GM06990 (cell line): Measurements from ENCODE around the gene BCLAF1.
"Not testable (repeated sequence)": the region's sequence is repeated elsewhere in the genome, so short reads cannot be mapped to it uniquely, and the experiment has no call there.

Experiments used
- DNase-seq: peaks from one replicate; pipeline ENCODE4 v3.0.0-alpha.2; 2011; ENCODE audit not compliant: insufficient read length; ENCODE audit errors: extremely low read depth
- H3K27me3 ChIP-seq: replicated peaks from 2 replicates; pipeline ENCODE4 v1.6.0; 2011; ENCODE audit warnings: low read length; ENCODE audit not compliant: control insufficient read depth, insufficient read depth
- H3K36me3 ChIP-seq: 2 replicates; pipeline ENCODE4 v1.5.1; 2011; ENCODE audit warnings: low read length; ENCODE audit not compliant: control insufficient read depth, insufficient read depth
- H3K4me3 ChIP-seq: replicated peaks from 2 replicates; pipeline ENCODE4 v1.5.1; 2011; ENCODE audit warnings: low read depth, mild to moderate bottlenecking, control low read depth, low read length
- TF ChIP-seq, protein P1 (sequence below): IDR thresholded peaks from 2 replicates; pipeline ENCODE4 v1.5.1; 2011; ENCODE audit warnings: low read length, control low read depth, mild to moderate bottlenecking, inconsistent platforms; ENCODE audit not compliant: insufficient read depth, poor library complexity, severe bottlenecking

Gene BCLAF1

DNA sequence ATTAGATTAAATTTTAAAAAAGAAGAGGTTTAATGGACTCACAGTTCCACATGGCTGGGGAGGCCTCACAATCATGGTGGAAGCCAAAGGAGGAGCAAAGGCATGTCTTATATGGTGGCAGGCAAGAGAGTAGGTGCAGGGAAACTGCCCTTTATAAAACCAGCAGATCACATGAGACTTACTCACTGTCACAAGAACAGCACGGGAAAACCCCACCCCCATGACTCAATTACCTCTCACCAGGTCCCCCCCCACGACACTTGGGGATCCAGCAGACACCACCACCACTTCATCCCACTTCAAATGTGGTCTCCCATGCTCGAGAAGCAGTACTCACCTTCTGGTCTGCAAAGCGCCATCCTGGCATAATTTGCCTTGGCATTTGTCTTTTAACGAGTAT lies 64.2 kb downstream of the BCLAF1 start:
- no peak overlapping the region for H3K4me3 ChIP-seq

DNA sequence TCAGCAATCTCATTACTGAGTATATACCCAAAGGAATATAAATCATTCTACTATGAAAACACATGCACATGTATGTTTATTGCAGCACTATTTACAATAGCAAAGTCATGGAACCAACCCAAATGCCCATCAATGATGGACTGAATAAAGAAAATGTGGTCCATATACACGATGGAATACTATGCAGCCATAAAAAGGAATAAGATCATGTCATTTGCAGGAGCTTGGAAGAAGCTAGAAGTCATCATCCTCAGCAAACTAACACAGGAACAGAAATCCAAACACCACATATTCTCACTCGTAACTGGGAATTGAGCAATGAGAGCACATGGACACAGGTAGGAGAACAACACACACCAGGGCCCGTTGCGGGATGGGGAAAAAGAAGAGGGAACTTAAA lies 64.7 kb downstream of the BCLAF1 start:
- H3K36me3 ChIP-seq, DNase-seq, H3K4me3 ChIP-seq, H3K27me3 ChIP-seq: not testable (repeated sequence)

More for the DNA sequence above, 64.2 kb downstream of the BCLAF1 start:
- TF ChIP-seq, protein P1, sequence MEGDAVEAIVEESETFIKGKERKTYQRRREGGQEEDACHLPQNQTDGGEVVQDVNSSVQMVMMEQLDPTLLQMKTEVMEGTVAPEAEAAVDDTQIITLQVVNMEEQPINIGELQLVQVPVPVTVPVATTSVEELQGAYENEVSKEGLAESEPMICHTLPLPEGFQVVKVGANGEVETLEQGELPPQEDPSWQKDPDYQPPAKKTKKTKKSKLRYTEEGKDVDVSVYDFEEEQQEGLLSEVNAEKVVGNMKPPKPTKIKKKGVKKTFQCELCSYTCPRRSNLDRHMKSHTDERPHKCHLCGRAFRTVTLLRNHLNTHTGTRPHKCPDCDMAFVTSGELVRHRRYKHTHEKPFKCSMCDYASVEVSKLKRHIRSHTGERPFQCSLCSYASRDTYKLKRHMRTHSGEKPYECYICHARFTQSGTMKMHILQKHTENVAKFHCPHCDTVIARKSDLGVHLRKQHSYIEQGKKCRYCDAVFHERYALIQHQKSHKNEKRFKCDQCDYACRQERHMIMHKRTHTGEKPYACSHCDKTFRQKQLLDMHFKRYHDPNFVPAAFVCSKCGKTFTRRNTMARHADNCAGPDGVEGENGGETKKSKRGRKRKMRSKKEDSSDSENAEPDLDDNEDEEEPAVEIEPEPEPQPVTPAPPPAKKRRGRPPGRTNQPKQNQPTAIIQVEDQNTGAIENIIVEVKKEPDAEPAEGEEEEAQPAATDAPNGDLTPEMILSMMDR, result no peak
- no peak for DNase-seq
- H3K36me3 ChIP-seq, result no peaks in the 10 kb centered on the region; the same call in 1 of the 2 replicates
- no peaks in the 10 kb centered on the region for H3K27me3 ChIP-seq

DNA sequence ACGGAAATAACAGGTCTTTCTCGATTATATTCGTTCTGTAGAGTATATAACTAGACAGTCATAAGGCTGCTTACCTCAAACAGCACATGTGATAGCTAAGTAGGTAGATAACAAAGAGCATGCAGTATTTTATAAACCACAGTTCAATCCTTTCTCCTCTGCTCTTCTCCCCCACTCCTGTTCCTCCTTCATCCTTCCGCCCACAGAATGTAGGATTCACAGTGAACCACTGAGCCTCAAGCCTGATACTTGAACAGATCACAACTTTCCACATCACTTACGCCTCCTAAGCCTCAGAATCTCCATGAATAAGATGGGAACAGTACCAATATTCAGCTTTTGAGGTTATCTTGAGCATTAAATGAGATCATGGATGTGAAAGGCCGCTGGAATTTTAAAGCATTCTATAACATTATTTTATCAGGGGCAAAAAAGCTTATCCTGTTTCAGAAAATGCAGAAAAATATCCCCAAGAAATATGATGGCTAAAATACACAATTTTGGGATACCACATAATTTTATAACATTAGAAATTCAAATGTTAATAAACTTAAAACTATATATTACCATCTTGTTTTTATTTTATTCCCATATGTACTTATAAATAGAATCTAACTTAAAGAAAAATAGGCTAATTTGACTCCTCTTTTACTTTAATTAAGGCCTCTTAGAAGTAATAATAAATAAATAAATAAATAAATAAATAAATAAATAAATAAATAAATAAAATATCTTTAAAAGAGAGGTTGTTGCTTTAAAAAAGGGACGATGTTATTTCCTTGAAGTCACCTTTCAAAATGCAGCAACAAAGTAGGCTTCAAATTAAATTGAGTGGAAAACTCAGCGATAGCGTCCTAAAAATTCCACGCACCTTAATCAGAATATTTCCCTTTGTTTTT lies 72.9 kb downstream of the BCLAF1 start:
- DNase-seq, result no peak
- no peaks in the 10 kb centered on the region for H3K27me3 ChIP-seq
- no peaks in the 10 kb centered on the region for H3K36me3 ChIP-seq
- no peak overlapping the region for H3K4me3 ChIP-seq
- TF ChIP-seq, protein P1, result no peak

DNA sequence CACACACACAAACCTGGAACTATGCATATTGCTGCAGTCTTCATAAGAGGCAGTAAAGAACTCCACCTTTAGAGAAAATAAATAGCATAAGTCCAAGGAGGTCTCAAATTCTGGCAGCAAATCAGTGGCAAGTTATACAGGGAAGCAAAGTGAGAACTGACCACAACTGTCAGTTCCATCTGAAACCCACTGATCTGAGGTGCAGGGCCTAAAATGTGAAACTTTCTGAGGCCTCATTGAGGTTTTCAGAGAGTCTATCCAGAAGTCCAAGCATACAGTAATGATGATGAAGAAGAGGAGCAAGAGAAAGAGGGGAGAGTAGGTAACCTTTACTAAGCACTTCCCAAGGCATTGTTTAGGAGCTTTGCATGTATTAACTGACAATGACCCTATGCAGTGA lies 75.8 kb downstream of the BCLAF1 start:
- Histone ChIP-seq H3K4me3 (no peak overlapping the region), H3K27me3 (no peaks in the 10 kb centered on the region), H3K36me3 (no peaks in the 10 kb centered on the region)
- DNase-seq, result no peak
- TF ChIP-seq, protein P1, result no peak

DNA sequence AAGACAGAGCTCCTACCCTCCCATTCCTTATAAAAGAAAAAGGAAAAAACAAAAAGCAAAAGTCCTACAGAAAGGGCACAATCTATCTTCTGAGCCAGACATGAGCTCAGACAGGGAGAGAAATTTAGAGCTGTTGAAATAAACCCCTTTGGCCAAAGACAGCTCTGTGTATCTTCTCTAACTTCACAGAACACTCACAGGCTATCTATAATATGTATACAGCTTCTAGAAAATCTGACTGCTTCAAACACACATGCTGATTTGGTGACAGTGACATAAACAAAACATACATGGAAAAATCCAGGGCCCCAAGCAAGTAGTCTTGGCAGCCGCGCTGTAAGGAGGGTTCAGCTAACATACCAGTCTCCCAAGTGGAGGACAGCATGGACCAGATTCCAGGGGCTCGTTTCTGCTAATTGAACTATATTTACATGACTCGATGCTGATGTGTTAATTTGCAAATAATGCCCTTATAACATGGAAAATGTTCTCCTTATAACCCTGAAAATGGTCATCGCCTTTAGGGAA lies 76.6 kb downstream of the BCLAF1 start:
- Histone ChIP-seq H3K36me3 (no peaks in the 10 kb centered on the region), H3K4me3 (no peak overlapping the region), H3K27me3 (no peaks in the 10 kb centered on the region)
- no peak for DNase-seq
- TF ChIP-seq, protein P1, result no peak

DNA sequence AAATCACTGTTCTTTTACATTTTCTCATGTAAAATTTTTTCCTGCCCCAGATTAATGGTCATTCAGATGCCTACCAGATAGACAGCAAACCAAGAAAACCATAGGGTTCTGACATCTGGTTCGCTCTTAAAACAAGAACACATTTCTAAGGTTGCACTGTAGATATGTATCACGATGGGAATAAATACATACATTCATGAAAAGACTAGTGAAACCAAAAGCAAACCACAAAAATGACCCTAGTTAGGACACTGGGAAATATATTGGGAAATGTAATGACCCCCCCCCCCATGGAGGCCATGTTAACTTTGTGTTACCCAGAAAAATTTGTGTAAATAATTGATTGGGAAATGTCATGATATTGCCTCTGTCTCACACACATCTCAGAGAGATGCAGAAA lies 77.0 kb downstream of the BCLAF1 start:
- Histone ChIP-seq H3K27me3 (no peaks in the 10 kb centered on the region), H3K4me3 (no peak overlapping the region), H3K36me3 (no peaks in the 10 kb centered on the region)
- DNase-seq, result no peak
- TF ChIP-seq, protein P1, result no peak
